ENCODE data around the gene UBE2Q2.

- TF ChIP-seq USF2 (IDR thresholded peaks at IDR 0.05; ENCODE audit: low read depth, low read length) = no peak
- TF ChIP-seq POLR2A (IDR thresholded peaks at IDR 0.05; ENCODE audit: low read depth, low read length) = no peak
- TF ChIP-seq CTCF (conservative IDR thresholded peaks at IDR 0.05; ENCODE audit: low read depth, low read length) = no peak
- no peak for TF ChIP-seq CHD1 (IDR thresholded peaks at IDR 0.05; ENCODE audit: low read depth, low read length)
- no peak for TF ChIP-seq NFE2L2 (IDR thresholded peaks at IDR 0.05; ENCODE audit: low read depth, low read length)
- TF ChIP-seq SMC3 (IDR thresholded peaks at IDR 0.05; ENCODE audit: low read depth, low read length) = no peak
- TF ChIP-seq MAFK (IDR thresholded peaks at IDR 0.05; ENCODE audit: low read depth, low read length) = no peak
- no peak for TF ChIP-seq MXI1 (IDR thresholded peaks at IDR 0.05; ENCODE audit: borderline replicate concordance, low read depth, low read length)
- TF ChIP-seq RFX5 (IDR thresholded peaks at IDR 0.05; ENCODE audit: low read depth, low read length) = no peak
- no peak for TF ChIP-seq RCOR1 (IDR thresholded peaks at IDR 0.05; ENCODE audit: insufficient replicate concordance, low read length)
- TF ChIP-seq ELK1 (IDR thresholded peaks at IDR 0.05; ENCODE audit: borderline replicate concordance, low read depth, low read length) = no peak
Observed at GRCh38 chr15:75850708-75851107, 7.5 kb downstream of the UBE2Q2 start.
